ENCODE measurements around the gene CKAP2L. TPM values are rescaled to one million over a fixed set of nuclear protein-coding genes. Genes with fewer than 3 reads are reported as not detected.
"Not testable (repeated sequence)": the region's sequence is repeated elsewhere in the genome, so short reads cannot be mapped to it uniquely, and the experiment has no call there.

CKAP2L gene
- total and polyA plus RNA-seq, 8 donors: 1.1 to 4.4 (median 1.3) TPM

- WGBS, 5 donors: 83 to 93% (median 93%) methylated on average over 8 to 9 of the region's 9 CpGs
- Histone ChIP-seq H3K4me3 (no peak overlapping the region), H3K4me1 (peaks cover 0 to 9% (median 4%) of the 10 kb centered on the region in 4 donors), H3K9me3 (no peaks in the 10 kb centered on the region), H3K27me3 (no peaks in the 10 kb centered on the region), H3K27ac (no peak overlapping the region), H3K36me3 (no peaks in the 10 kb centered on the region)
- DNase-seq: no peak
- TF ChIP-seq CTCF (IDR thresholded peaks at IDR 0.05) (no peak), POLR2A (IDR thresholded peaks at IDR 0.05) (no peak), EP300 (IDR thresholded peaks at IDR 0.05) (no peak), POLR2AphosphoS5 (IDR thresholded peaks at IDR 0.05) (no peak)
- intact Hi-C loops (cut with DNase I; ENCODE audit: low total_unique reads): loop anchor here (5.0 kb wide), 1 partner anchor 121 kb away; no protein-coding TSS in a partner anchor
Measured at GRCh38 chr2:112722816-112723546, 41.4 kb downstream of the CKAP2L start.

DNA sequence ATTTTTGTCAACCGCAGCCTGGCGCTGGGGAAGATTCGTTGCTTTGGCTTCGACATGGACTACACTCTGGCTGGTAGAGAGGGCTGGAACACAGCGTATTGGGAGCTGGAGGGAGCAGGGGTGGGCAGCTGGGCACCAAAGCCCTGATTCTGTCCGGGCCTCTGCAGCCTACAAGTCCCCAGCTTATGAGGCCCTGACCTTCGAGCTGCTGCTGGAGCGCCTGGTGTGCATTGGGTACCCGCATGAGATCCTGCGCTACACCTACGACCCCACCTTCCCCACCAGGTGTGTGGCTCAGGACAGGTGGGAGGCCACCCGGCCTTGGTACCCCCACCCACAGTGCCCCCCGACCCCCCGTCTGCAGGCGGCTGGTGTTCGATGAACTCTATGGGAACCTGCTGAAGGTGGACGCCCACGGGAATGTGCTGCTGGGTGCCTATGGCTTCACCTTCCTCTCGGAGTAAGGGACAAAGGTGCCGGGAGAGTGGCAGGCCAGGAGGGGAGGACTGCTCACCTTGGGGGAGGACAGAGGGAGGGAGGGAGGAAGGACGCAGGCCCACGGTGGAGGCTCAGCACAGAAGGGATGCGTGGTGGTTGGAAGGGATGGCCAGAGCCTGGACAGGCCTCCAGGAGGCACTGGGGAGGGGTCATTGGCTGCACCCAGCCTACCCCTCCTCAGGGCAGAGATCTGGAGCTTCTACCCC, 42.4 kb downstream of the CKAP2L start:
- H3K27me3 ChIP-seq: no peaks in the 10 kb centered on the region
- no peaks in the 10 kb centered on the region for H3K9me3 ChIP-seq
- intact Hi-C loops (cut with DNase I; ENCODE audit: low total_unique reads): loop anchor here (5.0 kb wide), 1 partner anchor 120 kb away; no protein-coding TSS in a partner anchor
- DNase-seq: no peak
- H3K27ac ChIP-seq: no peak overlapping the region
- peaks cover 0 to 7% (median 3%) of the 10 kb centered on the region in 4 donors for H3K4me1 ChIP-seq
- 82 to 89% (median 85%) methylated on average over 19 to 23 of the region's 23 CpGs for WGBS, 5 donors
- no peak for TF ChIP-seq POLR2AphosphoS5 (IDR thresholded peaks at IDR 0.05)
- no peaks in the 10 kb centered on the region for H3K36me3 ChIP-seq
- no peak overlapping the region for H3K4me3 ChIP-seq

- no peak for TF ChIP-seq POLR2A (IDR thresholded peaks at IDR 0.05)
- no peak for TF ChIP-seq POLR2AphosphoS5 (IDR thresholded peaks at IDR 0.05)
- no peak for TF ChIP-seq EP300 (IDR thresholded peaks at IDR 0.05)
- no peak for TF ChIP-seq CTCF (IDR thresholded peaks at IDR 0.05)
- Histone ChIP-seq H3K9me3 (no peaks in the 10 kb centered on the region), H3K4me3 (no peak within 1 kb of the TSS), H3K4me1 (no peaks in the 10 kb centered on the region), H3K36me3 (no peaks in the 10 kb centered on the region), H3K27ac (no peak within 1 kb of the TSS), H3K27me3 (no peaks in the 10 kb centered on the region)
- WGBS, 5 donors: 69 to 84% (median 84%) methylated on average over 3 to 6 of the region's 6 CpGs
- DNase-seq: no peak
- intact Hi-C loops (cut with DNase I; ENCODE audit: low total_unique reads): loop anchor here (5.0 kb wide), 1 partner anchor 118 kb away; no protein-coding TSS in a partner anchor
Measured at GRCh38 chr2:112720785-112721184, 43.6 kb downstream of the CKAP2L start, which contains the start of gene NT5DC4. Gene NT5DC4 (plus strand): TSS chr2:112721020. CDS start chr2:112721080, 60 bp downstream.

GRCh38 chr2:112718863-112719370, 45.5 kb downstream of the CKAP2L start:
- Histone ChIP-seq H3K9me3 (no peaks in the 10 kb centered on the region), H3K4me3 (no peak overlapping the region), H3K27ac (no peak overlapping the region), H3K4me1 (no peaks in the 10 kb centered on the region), H3K27me3 (no peaks in the 10 kb centered on the region), H3K36me3 (no peaks in the 10 kb centered on the region)
- no peak for DNase-seq
- intact Hi-C loops (cut with DNase I; ENCODE audit: low total_unique reads): no loop called here
- TF ChIP-seq POLR2A (IDR thresholded peaks at IDR 0.05): no peak
- no peak for TF ChIP-seq CTCF (IDR thresholded peaks at IDR 0.05)
- no peak for TF ChIP-seq EP300 (IDR thresholded peaks at IDR 0.05)
- no peak for TF ChIP-seq POLR2AphosphoS5 (IDR thresholded peaks at IDR 0.05)
- 66 to 84% (median 73%) methylated on average over 12 of the region's 12 CpGs for WGBS, 5 donors

- H3K27me3 ChIP-seq; H3K4me1 ChIP-seq; H3K27ac ChIP-seq; H3K9me3 ChIP-seq; H3K36me3 ChIP-seq; DNase-seq; H3K4me3 ChIP-seq; intact Hi-C loops (cut with DNase I; ENCODE audit: low total_unique reads): not testable (repeated sequence)
- 83 to 97% (median 84%) methylated on average over 2 to 3 of the region's 5 CpGs for WGBS, 5 donors
Measured at GRCh38 chr2:112716826-112717352, 47.5 kb downstream of the CKAP2L start.

DNA sequence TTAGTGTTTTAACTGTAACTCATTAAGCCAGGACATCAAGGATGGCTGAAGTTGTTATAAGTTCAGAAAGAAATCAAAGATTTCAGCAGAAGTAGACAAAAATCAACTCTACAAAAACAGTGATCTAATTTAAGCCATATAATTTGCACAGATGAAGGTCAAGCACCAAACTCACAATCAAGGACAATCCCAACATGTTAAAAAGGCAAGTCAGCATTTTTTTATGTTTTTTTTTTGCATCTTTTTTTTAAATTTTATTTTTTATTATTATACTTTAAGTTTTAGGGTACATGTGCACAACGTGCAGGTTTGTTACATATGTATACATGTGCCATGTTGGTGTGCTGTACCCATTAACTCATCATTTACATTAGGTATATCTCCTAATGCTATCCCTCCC, 48.3 kb downstream of the CKAP2L start:
- intact Hi-C loops (cut with DNase I; ENCODE audit: low total_unique reads); H3K4me1 ChIP-seq; H3K9me3 ChIP-seq; H3K27me3 ChIP-seq; H3K27ac ChIP-seq; H3K4me3 ChIP-seq; DNase-seq; H3K36me3 ChIP-seq: not testable (repeated sequence)
- WGBS, 5 donors: 92 to 100% (median 95%) methylated on average over 1 of the region's 1 CpG
